ENCODE results near the gene UTF1. TPM values are rescaled to one million over a fixed set of nuclear protein-coding genes. Genes with fewer than 3 reads are reported as not detected.

UTF1 gene
- total RNA-seq, 1 donor from 2014 or later: not detected

- intact Hi-C loops (cut with micrococcal nuclease): no loop called here
- CTCF ChIA-PET: no interaction called here
- H3K27ac Mint-ChIP-seq: no peak overlapping the region
- H3K27me3 Mint-ChIP-seq: peaks cover 7% of the 10 kb centered on the region
- DNase-seq (no peak), ATAC-seq (ENCODE audit: low read depth) (no peak)
- no peak overlapping the region for H3K4me3 Mint-ChIP-seq
- TF ChIP-seq, protein P1, sequence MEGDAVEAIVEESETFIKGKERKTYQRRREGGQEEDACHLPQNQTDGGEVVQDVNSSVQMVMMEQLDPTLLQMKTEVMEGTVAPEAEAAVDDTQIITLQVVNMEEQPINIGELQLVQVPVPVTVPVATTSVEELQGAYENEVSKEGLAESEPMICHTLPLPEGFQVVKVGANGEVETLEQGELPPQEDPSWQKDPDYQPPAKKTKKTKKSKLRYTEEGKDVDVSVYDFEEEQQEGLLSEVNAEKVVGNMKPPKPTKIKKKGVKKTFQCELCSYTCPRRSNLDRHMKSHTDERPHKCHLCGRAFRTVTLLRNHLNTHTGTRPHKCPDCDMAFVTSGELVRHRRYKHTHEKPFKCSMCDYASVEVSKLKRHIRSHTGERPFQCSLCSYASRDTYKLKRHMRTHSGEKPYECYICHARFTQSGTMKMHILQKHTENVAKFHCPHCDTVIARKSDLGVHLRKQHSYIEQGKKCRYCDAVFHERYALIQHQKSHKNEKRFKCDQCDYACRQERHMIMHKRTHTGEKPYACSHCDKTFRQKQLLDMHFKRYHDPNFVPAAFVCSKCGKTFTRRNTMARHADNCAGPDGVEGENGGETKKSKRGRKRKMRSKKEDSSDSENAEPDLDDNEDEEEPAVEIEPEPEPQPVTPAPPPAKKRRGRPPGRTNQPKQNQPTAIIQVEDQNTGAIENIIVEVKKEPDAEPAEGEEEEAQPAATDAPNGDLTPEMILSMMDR (IDR thresholded peaks at IDR 0.05): no peak
- no peaks in the 10 kb centered on the region for H3K4me1 Mint-ChIP-seq
- POLR2A ChIA-PET: no interaction called here
- H3K9me3 Mint-ChIP-seq: no peaks in the 10 kb centered on the region
- H3K36me3 Mint-ChIP-seq (ENCODE audit: low read depth): no peaks in the 10 kb centered on the region
Measured at GRCh38 chr10:133212853-133213494, 17.0 kb upstream of the UTF1 start.

- ChIA-PET POLR2A (no interaction called here), CTCF (no interaction called here)
- DNase-seq (no peak), ATAC-seq (ENCODE audit: low read depth) (no peak)
- Mint-ChIP-seq H3K4me1 (no peaks in the 10 kb centered on the region), H3K4me3 (no peak overlapping the region), H3K36me3 (ENCODE audit: low read depth) (no peaks in the 10 kb centered on the region), H3K27ac (no peak overlapping the region), H3K27me3 (peaks cover 7% of the 10 kb centered on the region), H3K9me3 (no peaks in the 10 kb centered on the region)
- TF ChIP-seq, protein P1 (IDR thresholded peaks at IDR 0.05): no peak
- intact Hi-C loops (cut with micrococcal nuclease): no loop called here
Measured at GRCh38 chr10:133213641-133214467, 16.2 kb upstream of the UTF1 start.

- H3K27me3 Mint-ChIP-seq: peaks cover 7% of the 10 kb centered on the region
- H3K36me3 Mint-ChIP-seq (ENCODE audit: low read depth): no peaks in the 10 kb centered on the region
- TF ChIP-seq, protein P1 (IDR thresholded peaks at IDR 0.05): no peak
- intact Hi-C loops (cut with micrococcal nuclease): no loop called here
- CTCF ChIA-PET: no interaction called here
- ATAC-seq (ENCODE audit: low read depth) (no peak), DNase-seq (no peak)
- H3K27ac Mint-ChIP-seq: no peak overlapping the region
- POLR2A ChIA-PET: no interaction called here
- H3K4me3 Mint-ChIP-seq: no peak overlapping the region
- no peaks in the 10 kb centered on the region for H3K9me3 Mint-ChIP-seq
- no peaks in the 10 kb centered on the region for H3K4me1 Mint-ChIP-seq
Measured at GRCh38 chr10:133214468-133215410, 15.3 kb upstream of the UTF1 start.

DNA sequence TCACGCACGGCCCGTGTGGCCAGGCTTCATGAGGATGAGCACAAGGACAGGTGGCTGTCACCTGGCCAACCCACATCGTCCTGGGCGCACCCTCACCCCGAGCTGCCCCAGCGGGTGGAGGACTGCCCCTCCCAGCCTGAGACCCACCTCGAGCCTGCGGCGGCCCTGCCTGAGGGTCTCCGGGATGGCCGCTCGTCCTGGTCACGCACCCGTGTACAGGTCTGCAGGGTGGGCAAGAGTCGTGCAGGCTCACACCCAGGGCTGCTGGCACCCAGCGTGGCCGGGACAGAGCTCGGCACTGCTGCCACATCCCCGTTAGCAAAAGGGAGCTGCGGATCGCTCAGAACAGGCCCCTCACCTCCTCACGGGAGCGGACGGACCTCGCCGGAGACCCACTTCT is 14.4 kb upstream of the UTF1 start:
- DNase-seq: no peak
- H3K27ac Mint-ChIP-seq: no peak overlapping the region
- H3K36me3 Mint-ChIP-seq (ENCODE audit: low read depth): no peaks in the 10 kb centered on the region
- intact Hi-C loops (cut with micrococcal nuclease): no loop called here
- no peaks in the 10 kb centered on the region for H3K9me3 Mint-ChIP-seq
- no peak for ATAC-seq (ENCODE audit: low read depth)
- H3K4me1 Mint-ChIP-seq: no peaks in the 10 kb centered on the region
- TF ChIP-seq, protein P1 (IDR thresholded peaks at IDR 0.05): no peak
- CTCF ChIA-PET: no interaction called here
- no peak overlapping the region for H3K4me3 Mint-ChIP-seq
- H3K27me3 Mint-ChIP-seq: peaks cover 7% of the 10 kb centered on the region
- POLR2A ChIA-PET: no interaction called here

GRCh38 chr10:133216776-133217175 is 13.2 kb upstream of the UTF1 start:
- H3K36me3 Mint-ChIP-seq (ENCODE audit: low read depth): no peaks in the 10 kb centered on the region
- no peaks in the 10 kb centered on the region for H3K4me1 Mint-ChIP-seq
- H3K4me3 Mint-ChIP-seq: no peak overlapping the region
- POLR2A ChIA-PET: no interaction called here
- no peak for ATAC-seq (ENCODE audit: low read depth)
- H3K27ac Mint-ChIP-seq: no peak overlapping the region
- no peaks in the 10 kb centered on the region for H3K9me3 Mint-ChIP-seq
- TF ChIP-seq, protein P1 (IDR thresholded peaks at IDR 0.05): no peak
- H3K27me3 Mint-ChIP-seq: peaks cover 16% of the 10 kb centered on the region
- intact Hi-C loops (cut with micrococcal nuclease): no loop called here
- DNase-seq: no peak
- CTCF ChIA-PET: no interaction called here

Measured in activated B cell treated with CpG ODN at 0.5 μM for 24 hours (primary cell).